HepG2 (cell line): ENCODE measurements around the gene COA3. TPM values are rescaled to one million over a fixed set of nuclear protein-coding genes. Genes with fewer than 3 reads are reported as not detected.

ENCODE experiments used
- ATM ChIP-seq: fragments of 450-650 bp; IDR thresholded peaks from 2 replicates; pipeline ENCODE4 v1.7.1; 2017; ENCODE audit warnings: mild to moderate bottlenecking, borderline replicate concordance
- CBX2 ChIP-seq, 2 experiments: fragments of 200-600 bp in 1 of 2; sonication (generic); formaldehyde crosslinking in 1 of 2; IDR thresholded peaks; 2 replicates each; pipeline versions ENCODE4 v1.7.0 to v1.8.1; 2018 to 2022; ENCODE audit warnings: low read depth in 2 of 2, low read length in 1 of 2, mild to moderate bottlenecking in 1 of 2, missing genetic modification reagents in 1 of 2
- CENPX ChIP-seq: sonication (generic); formaldehyde crosslinking; IDR thresholded peaks from 2 replicates; pipeline ENCODE4 v1.9.0; 2021; ENCODE audit warnings: mild to moderate bottlenecking, missing genetic modification reagents, moderate library complexity
- FOXK2 ChIP-seq: fragments of 450-650 bp; IDR thresholded peaks from 2 replicates; pipeline ENCODE4 v1.6.1; 2016
- NR2C2 ChIP-seq: sonication (generic); formaldehyde crosslinking; IDR thresholded peaks from 2 replicates; pipeline ENCODE4 v1.4.0; 2020; ENCODE audit warnings: missing genetic modification reagents, mild to moderate bottlenecking, moderate library complexity, borderline replicate concordance
- POGZ ChIP-seq: sonication (generic); formaldehyde crosslinking; IDR thresholded peaks from 2 replicates; pipeline ENCODE4 v1.4.0; 2020; ENCODE audit warnings: mild to moderate bottlenecking, missing genetic modification reagents
- POLR2AphosphoS2 ChIP-seq: IDR thresholded peaks from 2 replicates; pipeline ENCODE4 v1.6.1; 2011; ENCODE audit warnings: low read depth, low read length, improper control_type of control experiment
- TCF12 ChIP-seq, 2 experiments: fragments of 450-650 bp in 1 of 2; sonication (generic) in 1 of 2; formaldehyde crosslinking in 1 of 2; IDR thresholded peaks; 2 replicates each; pipeline versions ENCODE4 v1.6.1 to v1.8.0; 2017 to 2022; ENCODE audit warnings: antibody characterized with exemption in 1 of 2, mild to moderate bottlenecking in 1 of 2, missing genetic modification reagents in 1 of 2, moderate library complexity in 1 of 2
- THAP11 ChIP-seq: IDR thresholded peaks from 2 replicates; pipeline ENCODE4 v1.6.1; 2016; ENCODE audit warnings: missing biosample characterization, missing genetic modification reagents
- YY1 ChIP-seq: IDR thresholded peaks from 2 replicates; pipeline ENCODE4 v1.6.1; 2011; ENCODE audit warnings: low read length, low read depth, moderate library complexity, mild to moderate bottlenecking; ENCODE audit not compliant: insufficient read depth, insufficient replicate concordance
- ZFP82 ChIP-seq: sonication (generic); formaldehyde crosslinking; IDR thresholded peaks from 2 replicates; pipeline ENCODE4 v1.5.1; 2020; ENCODE audit warnings: mild to moderate bottlenecking, missing genetic modification reagents, borderline replicate concordance
- ZKSCAN8 ChIP-seq: IDR thresholded peaks from 2 replicates; pipeline ENCODE4 v1.6.1; 2016; ENCODE audit warnings: borderline replicate concordance, missing genetic modification reagents, missing compliant biosample characterization
- ZNF780A ChIP-seq: sonication (generic); formaldehyde crosslinking; IDR thresholded peaks from 2 replicates; pipeline ENCODE4 v1.8.0; 2022; ENCODE audit warnings: mild to moderate bottlenecking, missing genetic modification reagents, moderate library complexity
- polyA plus RNA-seq, 8 experiments: library from polyadenylated mRNA; depleted of rRNA in 3 of 8; stranded (reverse) in 7 of 8; unstranded in 1 of 8; fragments of >200 nt; fragmentation: Illumina TruSeq in 4 of 8; extraction: Trizol in 4 of 8; gene quantifications; 2 replicates each; pipeline versions ENCODE4 v1.2.1 to v1.2.3, GENCODE V29; 2011 to 2016; ENCODE audit warnings: low read depth in 4 of 8, missing spikeins in 1 of 8, mixed read lengths in 1 of 8; ENCODE audit not compliant: insufficient read depth in 1 of 8
- total RNA-seq, 5 experiments: library from RNA; depleted of rRNA; stranded (reverse); fragments of >200 nt; fragmentation: Illumina TruSeq; extraction: Trizol; gene quantifications; 2 replicates each; pipeline ENCODE4 v1.2.3, GENCODE V29; 2016; ENCODE audit warnings: low read depth in 1 of 5
- TF ChIP-seq, protein P1 (sequence below): sonication (generic); formaldehyde crosslinking; IDR thresholded peaks from 2 replicates; pipeline ENCODE4 v1.4.0; 2020; ENCODE audit warnings: missing genetic modification reagents
- TF ChIP-seq, protein P2 (sequence below): fragments of 450-650 bp; IDR thresholded peaks from 2 replicates; pipeline ENCODE4 v1.6.1; 2016
- TF ChIP-seq, protein P3 (sequence below): sonication (generic); formaldehyde crosslinking; IDR thresholded peaks from 2 replicates; pipeline ENCODE4 v1.5.0; 2020; ENCODE audit warnings: mild to moderate bottlenecking, missing genetic modification reagents
- TF ChIP-seq, protein P4 (sequence below): sonication (generic); formaldehyde crosslinking; IDR thresholded peaks from 2 replicates; pipeline ENCODE4 v1.4.0; 2020; ENCODE audit warnings: missing genetic modification reagents
- TF ChIP-seq, protein P5 (sequence below): sonication (generic); formaldehyde crosslinking; IDR thresholded peaks from 2 replicates; pipeline ENCODE4 v1.5.0; 2020; ENCODE audit warnings: mild to moderate bottlenecking, missing genetic modification reagents

The COA3 gene
- total and polyA plus RNA-seq, 2 of the 13 experiments (the other 11 are each of a cell fraction or from before 2014, with no cell fraction given), result 133 to 202 TPM

DNA sequence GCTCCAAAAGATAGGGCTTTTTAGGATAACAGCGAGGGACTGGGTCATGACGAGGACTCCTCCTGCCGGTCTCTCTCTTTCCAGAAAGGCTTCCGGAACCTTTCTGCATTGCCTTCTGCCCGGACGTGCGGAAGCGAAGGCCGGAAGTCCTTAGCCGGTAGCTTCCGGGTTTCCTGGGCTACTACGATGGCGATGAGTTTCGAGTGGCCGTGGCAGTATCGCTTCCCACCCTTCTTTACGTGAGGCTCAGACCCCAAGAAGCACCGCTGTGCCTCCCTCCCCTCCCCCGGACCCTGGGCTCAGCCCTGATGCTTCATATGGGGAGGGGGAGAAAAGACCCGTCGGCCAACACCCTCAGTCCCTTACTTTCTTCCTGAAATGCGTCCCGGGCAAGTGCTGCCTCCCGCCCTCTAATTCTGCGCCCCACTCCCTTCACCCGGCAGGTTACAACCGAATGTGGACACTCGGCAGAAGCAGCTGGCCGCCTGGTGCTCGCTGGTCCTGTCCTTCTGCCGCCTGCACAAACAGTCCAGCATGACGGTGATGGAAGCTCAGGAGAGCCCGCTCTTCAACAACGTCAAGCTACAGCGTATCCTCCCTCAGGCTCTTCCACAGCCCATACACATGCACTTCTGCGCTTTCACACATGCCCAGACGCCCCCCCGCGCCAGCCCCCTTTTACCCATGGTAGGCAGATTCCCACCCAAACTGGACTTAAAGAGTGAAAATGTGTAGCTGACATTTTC is 25.0 kb downstream of the COA3 start, which contains the start of gene VPS25 (continued):
- TF ChIP-seq ZFP82 (CRISPR knock-in tag), result no peak
- TF ChIP-seq FOXK2, result no peak
- peak; percentile 77 for TF ChIP-seq POGZ
- TF ChIP-seq CENPX (CRISPR knock-in tag), result no peak
- TF ChIP-seq, protein P1, sequence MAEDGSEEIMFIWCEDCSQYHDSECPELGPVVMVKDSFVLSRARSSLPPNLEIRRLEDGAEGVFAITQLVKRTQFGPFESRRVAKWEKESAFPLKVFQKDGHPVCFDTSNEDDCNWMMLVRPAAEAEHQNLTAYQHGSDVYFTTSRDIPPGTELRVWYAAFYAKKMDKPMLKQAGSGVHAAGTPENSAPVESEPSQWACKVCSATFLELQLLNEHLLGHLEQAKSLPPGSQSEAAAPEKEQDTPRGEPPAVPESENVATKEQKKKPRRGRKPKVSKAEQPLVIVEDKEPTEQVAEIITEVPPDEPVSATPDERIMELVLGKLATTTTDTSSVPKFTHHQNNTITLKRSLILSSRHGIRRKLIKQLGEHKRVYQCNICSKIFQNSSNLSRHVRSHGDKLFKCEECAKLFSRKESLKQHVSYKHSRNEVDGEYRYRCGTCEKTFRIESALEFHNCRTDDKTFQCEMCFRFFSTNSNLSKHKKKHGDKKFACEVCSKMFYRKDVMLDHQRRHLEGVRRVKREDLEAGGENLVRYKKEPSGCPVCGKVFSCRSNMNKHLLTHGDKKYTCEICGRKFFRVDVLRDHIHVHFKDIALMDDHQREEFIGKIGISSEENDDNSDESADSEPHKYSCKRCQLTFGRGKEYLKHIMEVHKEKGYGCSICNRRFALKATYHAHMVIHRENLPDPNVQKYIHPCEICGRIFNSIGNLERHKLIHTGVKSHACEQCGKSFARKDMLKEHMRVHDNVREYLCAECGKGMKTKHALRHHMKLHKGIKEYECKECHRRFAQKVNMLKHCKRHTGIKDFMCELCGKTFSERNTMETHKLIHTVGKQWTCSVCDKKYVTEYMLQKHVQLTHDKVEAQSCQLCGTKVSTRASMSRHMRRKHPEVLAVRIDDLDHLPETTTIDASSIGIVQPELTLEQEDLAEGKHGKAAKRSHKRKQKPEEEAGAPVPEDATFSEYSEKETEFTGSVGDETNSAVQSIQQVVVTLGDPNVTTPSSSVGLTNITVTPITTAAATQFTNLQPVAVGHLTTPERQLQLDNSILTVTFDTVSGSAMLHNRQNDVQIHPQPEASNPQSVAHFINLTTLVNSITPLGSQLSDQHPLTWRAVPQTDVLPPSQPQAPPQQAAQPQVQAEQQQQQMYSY, result peak; percentile 58; the same call in 1 of the 2 replicates
- TF ChIP-seq THAP11, result peak; percentile 96
- peak; percentile 90 for TF ChIP-seq YY1
- TF ChIP-seq, protein P2, sequence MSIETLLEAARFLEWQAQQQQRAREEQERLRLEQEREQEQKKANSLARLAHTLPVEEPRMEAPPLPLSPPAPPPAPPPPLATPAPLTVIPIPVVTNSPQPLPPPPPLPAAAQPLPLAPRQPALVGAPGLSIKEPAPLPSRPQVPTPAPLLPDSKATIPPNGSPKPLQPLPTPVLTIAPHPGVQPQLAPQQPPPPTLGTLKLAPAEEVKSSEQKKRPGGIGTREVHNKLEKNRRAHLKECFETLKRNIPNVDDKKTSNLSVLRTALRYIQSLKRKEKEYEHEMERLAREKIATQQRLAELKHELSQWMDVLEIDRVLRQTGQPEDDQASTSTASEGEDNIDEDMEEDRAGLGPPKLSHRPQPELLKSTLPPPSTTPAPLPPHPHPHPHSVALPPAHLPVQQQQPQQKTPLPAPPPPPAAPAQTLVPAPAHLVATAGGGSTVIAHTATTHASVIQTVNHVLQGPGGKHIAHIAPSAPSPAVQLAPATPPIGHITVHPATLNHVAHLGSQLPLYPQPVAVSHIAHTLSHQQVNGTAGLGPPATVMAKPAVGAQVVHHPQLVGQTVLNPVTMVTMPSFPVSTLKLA, result no peak
- TF ChIP-seq NR2C2 (CRISPR knock-in tag), result peak; percentile 93
- no peak for TF ChIP-seq TCF12 (IDR thresholded peaks at IDR 0.05)
- no peak for TF ChIP-seq TCF12 (CRISPR knock-in tag; IDR thresholded peaks at IDR 0.05)
- no peak for TF ChIP-seq CBX2 (IDR thresholded peaks at IDR 0.05; ENCODE audit: low read depth, low read length)
- TF ChIP-seq CBX2 (CRISPR knock-in tag; IDR thresholded peaks at IDR 0.05; ENCODE audit: low read depth), result no peak
- no peak for TF ChIP-seq ZNF780A
- TF ChIP-seq, protein P3, sequence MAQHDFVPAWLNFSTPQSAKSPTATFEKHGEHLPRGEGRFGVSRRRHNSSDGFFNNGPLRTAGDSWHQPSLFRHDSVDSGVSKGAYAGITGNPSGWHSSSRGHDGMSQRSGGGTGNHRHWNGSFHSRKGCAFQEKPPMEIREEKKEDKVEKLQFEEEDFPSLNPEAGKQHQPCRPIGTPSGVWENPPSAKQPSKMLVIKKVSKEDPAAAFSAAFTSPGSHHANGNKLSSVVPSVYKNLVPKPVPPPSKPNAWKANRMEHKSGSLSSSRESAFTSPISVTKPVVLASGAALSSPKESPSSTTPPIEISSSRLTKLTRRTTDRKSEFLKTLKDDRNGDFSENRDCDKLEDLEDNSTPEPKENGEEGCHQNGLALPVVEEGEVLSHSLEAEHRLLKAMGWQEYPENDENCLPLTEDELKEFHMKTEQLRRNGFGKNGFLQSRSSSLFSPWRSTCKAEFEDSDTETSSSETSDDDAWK, result no peak
- TF ChIP-seq ZKSCAN8, result peak; percentile 90; the same call in 1 of the 2 replicates
- TF ChIP-seq, protein P4, sequence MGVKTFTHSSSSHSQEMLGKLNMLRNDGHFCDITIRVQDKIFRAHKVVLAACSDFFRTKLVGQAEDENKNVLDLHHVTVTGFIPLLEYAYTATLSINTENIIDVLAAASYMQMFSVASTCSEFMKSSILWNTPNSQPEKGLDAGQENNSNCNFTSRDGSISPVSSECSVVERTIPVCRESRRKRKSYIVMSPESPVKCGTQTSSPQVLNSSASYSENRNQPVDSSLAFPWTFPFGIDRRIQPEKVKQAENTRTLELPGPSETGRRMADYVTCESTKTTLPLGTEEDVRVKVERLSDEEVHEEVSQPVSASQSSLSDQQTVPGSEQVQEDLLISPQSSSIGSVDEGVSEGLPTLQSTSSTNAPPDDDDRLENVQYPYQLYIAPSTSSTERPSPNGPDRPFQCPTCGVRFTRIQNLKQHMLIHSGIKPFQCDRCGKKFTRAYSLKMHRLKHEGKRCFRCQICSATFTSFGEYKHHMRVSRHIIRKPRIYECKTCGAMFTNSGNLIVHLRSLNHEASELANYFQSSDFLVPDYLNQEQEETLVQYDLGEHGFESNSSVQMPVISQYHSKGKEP, result peak; percentile 89; the same call in 1 of the 2 replicates
- no peak for TF ChIP-seq ATM
- TF ChIP-seq POLR2AphosphoS2, result no peak
- TF ChIP-seq, protein P5, sequence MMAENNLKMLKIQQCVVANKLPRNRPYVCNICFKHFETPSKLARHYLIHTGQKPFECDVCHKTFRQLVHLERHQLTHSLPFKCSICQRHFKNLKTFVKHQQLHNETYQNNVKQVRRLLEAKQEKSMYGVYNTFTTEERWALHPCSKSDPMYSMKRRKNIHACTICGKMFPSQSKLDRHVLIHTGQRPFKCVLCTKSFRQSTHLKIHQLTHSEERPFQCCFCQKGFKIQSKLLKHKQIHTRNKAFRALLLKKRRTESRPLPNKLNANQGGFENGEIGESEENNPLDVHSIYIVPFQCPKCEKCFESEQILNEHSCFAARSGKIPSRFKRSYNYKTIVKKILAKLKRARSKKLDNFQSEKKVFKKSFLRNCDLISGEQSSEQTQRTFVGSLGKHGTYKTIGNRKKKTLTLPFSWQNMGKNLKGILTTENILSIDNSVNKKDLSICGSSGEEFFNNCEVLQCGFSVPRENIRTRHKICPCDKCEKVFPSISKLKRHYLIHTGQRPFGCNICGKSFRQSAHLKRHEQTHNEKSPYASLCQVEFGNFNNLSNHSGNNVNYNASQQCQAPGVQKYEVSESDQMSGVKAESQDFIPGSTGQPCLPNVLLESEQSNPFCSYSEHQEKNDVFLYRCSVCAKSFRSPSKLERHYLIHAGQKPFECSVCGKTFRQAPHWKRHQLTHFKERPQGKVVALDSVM (CRISPR knock-in tag), result peak; percentile 58; the same call in 1 of the 2 replicates
